Breast epithelium (tissue), 4 donors: Measurements from ENCODE around the gene ITGA6. TPM values are rescaled to one million over a fixed set of nuclear protein-coding genes. Genes with fewer than 3 reads are reported as not detected.

Experiments
- DNase-seq, 2 donors: peaks; one replicate each; pipeline ENCODE4 v3.0.0-alpha.2; 2019; ENCODE audit warnings: low spot score in 2 of 2
- H3K27ac ChIP-seq, 2 donors: fragments of 200-600 bp; sonication (generic) in 1 of 2; one replicate each; pipeline ENCODE4 v1.5.1; 2016 to 2019; ENCODE audit warnings: mild to moderate bottlenecking in 1 of 2
- H3K27me3 ChIP-seq, 2 donors: fragments of 200-600 bp; sonication (generic) in 1 of 2; one replicate each; pipeline versions ENCODE4 v1.5.1 to v1.6.0; 2017 to 2019; ENCODE audit warnings: control low read depth in 1 of 2, mild to moderate bottlenecking in 1 of 2
- H3K36me3 ChIP-seq: fragments of 200-600 bp; one replicate; pipeline ENCODE4 v1.5.1; 2019
- H3K4me1 ChIP-seq, 2 donors: fragments of 200-600 bp; sonication (generic); one replicate each; pipeline ENCODE4 v1.5.1; 2016 to 2019; ENCODE audit warnings: control low read depth in 1 of 2
- H3K4me3 ChIP-seq, 3 donors: fragments of 200-600 bp; sonication (generic); 1 replicate in 2 of 3; 2 replicates in 1 of 3; pipeline ENCODE4 v1.5.1; 2016 to 2019; ENCODE audit warnings: mild to moderate bottlenecking in 3 of 3, moderate library complexity in 2 of 3
- H3K9me3 ChIP-seq, 2 donors: fragments of 200-600 bp; sonication (generic) in 1 of 2; one replicate each; pipeline ENCODE4 v1.5.1; 2016 to 2019; ENCODE audit warnings: control low read depth in 1 of 2
- POLR2A ChIP-seq: fragments of 450-650 bp; IDR thresholded peaks from one replicate; pipeline ENCODE4 v1.6.1; 2016; ENCODE audit warnings: antibody characterized with exemption, mild to moderate bottlenecking, moderate library complexity
- POLR2AphosphoS5 ChIP-seq, 3 donors: sonication (generic); formaldehyde crosslinking; IDR thresholded peaks; one replicate each; pipeline ENCODE4 v1.6.1; 2017; ENCODE audit warnings: antibody characterized with exemption in 3 of 3
- intact Hi-C: fragments of 100-400 bp; cut with DNase I; formaldehyde crosslinking; loops from one replicate; pipeline ENCODE4 v1.15.1; 2023; ENCODE audit warnings: low total_unique reads
- total RNA-seq, 3 donors: library from RNA; depleted of rRNA; stranded (reverse); fragments of >200 nt; gene quantifications; one replicate each; pipeline ENCODE4 v1.1.0, GENCODE V29; 2016
- TF ChIP-seq, protein P1 (sequence below), 3 donors: fragments of 450-650 bp; IDR thresholded peaks; one replicate each; pipeline ENCODE4 v1.5.1; 2016 to 2017; ENCODE audit warnings: antibody characterized with exemption in 3 of 3, mild to moderate bottlenecking in 3 of 3, moderate library complexity in 3 of 3

The ITGA6 gene
- total RNA-seq, 3 donors from 2014 or later: 45.9 to 99.5 (median 93.1) TPM

DNA sequence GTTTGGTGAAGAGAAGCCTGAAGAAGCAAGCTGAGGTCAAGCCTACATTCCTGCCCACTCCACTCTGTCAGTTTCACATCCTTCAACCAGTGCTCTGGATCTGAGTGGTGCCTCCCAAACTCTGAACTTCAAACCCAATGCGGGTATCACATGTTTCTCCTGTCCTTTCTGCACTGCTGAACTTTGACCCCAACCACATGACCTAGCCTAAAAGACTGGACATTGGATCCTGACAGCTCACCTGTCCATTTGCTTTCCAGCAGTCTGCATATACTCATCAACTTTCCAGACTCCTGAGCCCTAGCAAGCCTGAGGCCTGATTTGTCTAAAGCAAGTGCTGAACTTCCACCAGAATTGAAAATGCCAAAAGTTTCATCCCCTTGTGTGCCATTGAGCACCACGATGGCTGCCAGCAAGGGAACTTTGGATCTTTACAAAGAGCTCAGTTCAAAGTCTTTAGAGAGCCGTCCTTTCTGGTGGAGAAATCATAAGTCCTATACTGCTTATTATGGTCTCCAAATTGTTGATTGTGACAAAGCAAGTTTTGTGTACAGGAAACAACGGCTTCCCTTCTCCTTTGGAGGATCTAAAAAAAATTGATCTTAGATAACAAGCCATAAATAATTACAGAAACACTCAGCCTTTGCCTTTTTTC is 37.6 kb upstream of the ITGA6 start:
- Histone ChIP-seq H3K9me3 (no peaks in the 10 kb centered on the region), H3K4me3 (no peak overlapping the region), H3K27me3 (no peaks in the 10 kb centered on the region), H3K36me3 (no peaks in the 10 kb centered on the region), H3K27ac (no peak overlapping the region), H3K4me1 (no peaks in the 10 kb centered on the region)
- intact Hi-C loops: no loop called here
- no peak for DNase-seq
- TF ChIP-seq POLR2A (no peak), POLR2AphosphoS5 (IDR thresholded peaks at IDR 0.05) (no peak)
- TF ChIP-seq, protein P1, sequence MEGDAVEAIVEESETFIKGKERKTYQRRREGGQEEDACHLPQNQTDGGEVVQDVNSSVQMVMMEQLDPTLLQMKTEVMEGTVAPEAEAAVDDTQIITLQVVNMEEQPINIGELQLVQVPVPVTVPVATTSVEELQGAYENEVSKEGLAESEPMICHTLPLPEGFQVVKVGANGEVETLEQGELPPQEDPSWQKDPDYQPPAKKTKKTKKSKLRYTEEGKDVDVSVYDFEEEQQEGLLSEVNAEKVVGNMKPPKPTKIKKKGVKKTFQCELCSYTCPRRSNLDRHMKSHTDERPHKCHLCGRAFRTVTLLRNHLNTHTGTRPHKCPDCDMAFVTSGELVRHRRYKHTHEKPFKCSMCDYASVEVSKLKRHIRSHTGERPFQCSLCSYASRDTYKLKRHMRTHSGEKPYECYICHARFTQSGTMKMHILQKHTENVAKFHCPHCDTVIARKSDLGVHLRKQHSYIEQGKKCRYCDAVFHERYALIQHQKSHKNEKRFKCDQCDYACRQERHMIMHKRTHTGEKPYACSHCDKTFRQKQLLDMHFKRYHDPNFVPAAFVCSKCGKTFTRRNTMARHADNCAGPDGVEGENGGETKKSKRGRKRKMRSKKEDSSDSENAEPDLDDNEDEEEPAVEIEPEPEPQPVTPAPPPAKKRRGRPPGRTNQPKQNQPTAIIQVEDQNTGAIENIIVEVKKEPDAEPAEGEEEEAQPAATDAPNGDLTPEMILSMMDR (IDR thresholded peaks at IDR 0.05): no peak

DNA sequence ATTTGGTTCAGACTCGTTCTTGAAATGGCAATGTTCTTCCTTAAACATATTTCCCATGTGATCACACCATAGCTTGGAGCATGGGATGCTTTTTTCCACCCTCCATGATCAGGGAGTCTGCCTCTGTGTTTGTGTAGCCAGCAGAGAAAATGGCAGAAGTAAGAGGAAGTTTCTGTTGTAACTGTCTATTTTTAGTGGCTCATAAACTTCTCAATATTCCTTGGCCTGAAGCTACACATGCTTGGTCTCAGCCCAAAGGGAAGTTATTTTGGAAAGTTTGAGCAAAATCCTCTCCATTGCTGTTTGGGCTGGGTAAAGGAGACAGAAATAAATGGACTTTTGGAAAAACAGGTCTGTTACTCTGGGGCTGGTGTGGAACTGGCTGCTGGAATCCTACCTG is 33.4 kb upstream of the ITGA6 start:
- H3K4me1 ChIP-seq: peaks cover 0 to 12% of the 10 kb centered on the region in 2 donors
- H3K27ac ChIP-seq: peak overlapping the region; percentile 67 to 71
- H3K9me3 ChIP-seq: no peaks in the 10 kb centered on the region
- no peaks in the 10 kb centered on the region for H3K36me3 ChIP-seq
- DNase-seq: no peak
- TF ChIP-seq POLR2AphosphoS5 (IDR thresholded peaks at IDR 0.05) (no peak), POLR2A (no peak)
- TF ChIP-seq, protein P1 (IDR thresholded peaks at IDR 0.05): no peak
- intact Hi-C loops: no loop called here
- no peaks in the 10 kb centered on the region for H3K27me3 ChIP-seq
- H3K4me3 ChIP-seq: no peak overlapping the region

DNA sequence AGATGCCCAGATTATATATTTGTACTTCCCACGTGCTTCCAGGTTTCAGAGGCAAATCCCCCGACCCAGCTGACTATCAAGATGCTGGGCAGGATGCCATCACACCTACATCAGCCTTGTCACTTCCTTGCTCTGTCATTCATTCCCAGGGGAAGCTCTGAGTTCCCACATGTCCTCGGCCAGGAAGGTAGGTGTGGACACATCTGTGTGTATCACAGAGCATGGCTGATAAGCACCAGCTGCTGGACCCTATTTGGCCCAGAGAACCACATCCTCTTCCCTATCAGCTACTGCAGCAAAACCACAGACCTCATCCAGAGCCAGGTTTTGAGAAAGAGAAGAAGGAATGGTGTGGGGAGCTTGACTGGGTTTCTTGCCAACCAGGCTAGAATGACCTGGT is 31.9 kb upstream of the ITGA6 start:
- no peaks in the 10 kb centered on the region for H3K27me3 ChIP-seq
- intact Hi-C loops: no loop called here
- H3K9me3 ChIP-seq: no peaks in the 10 kb centered on the region
- H3K4me1 ChIP-seq: peaks cover 0 to 12% of the 10 kb centered on the region in 2 donors
- no peak overlapping the region for H3K27ac ChIP-seq
- no peak for TF ChIP-seq POLR2AphosphoS5 (IDR thresholded peaks at IDR 0.05)
- no peak for TF ChIP-seq POLR2A
- TF ChIP-seq, protein P1 (IDR thresholded peaks at IDR 0.05): no peak
- no peaks in the 10 kb centered on the region for H3K36me3 ChIP-seq
- no peak for DNase-seq
- no peak overlapping the region for H3K4me3 ChIP-seq

DNA sequence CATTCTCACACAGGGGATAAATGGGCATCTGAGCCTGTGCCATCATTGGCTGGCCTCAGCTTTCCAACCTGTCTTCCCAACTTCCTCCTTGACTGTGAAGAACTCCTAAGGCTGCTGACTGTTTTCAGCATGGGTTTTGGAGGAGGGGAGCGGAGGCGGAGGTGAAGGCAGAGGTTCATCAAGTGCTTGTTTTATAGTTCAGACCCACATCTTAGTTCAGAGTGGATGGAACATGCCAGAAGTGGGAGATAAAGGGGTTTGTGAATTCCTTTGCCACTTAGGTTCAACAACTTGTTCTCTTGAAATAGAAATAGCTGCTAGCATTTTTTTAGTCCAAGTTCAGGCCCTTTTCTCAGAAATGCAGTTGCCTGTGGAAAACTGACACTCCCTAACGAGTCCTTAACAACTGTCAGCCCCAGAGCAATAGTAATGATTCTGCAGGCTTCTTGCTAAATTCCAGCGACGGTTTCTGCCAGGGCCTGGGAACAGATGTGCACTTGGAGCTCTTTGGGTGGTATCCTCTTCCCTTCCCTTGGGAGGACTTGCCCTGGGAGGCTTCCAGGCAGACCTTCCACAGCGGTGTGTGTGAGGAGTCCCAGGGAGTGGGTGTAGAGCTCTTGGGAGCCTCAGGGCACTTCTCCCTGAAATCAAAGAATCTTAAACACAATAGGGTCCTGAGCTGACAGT is 30.1 kb upstream of the ITGA6 start:
- TF ChIP-seq POLR2A (no peak), POLR2AphosphoS5 (IDR thresholded peaks at IDR 0.05) (no peak)
- TF ChIP-seq, protein P1 (IDR thresholded peaks at IDR 0.05): no peak
- no peak for DNase-seq
- no peaks in the 10 kb centered on the region for H3K9me3 ChIP-seq
- peaks cover 0 to 12% of the 10 kb centered on the region in 2 donors for H3K4me1 ChIP-seq
- H3K36me3 ChIP-seq: no peaks in the 10 kb centered on the region
- no peak overlapping the region for H3K4me3 ChIP-seq
- intact Hi-C loops: no loop called here
- H3K27ac ChIP-seq: peak overlapping the region; percentile 48 to 59
- H3K27me3 ChIP-seq: no peaks in the 10 kb centered on the region

DNA sequence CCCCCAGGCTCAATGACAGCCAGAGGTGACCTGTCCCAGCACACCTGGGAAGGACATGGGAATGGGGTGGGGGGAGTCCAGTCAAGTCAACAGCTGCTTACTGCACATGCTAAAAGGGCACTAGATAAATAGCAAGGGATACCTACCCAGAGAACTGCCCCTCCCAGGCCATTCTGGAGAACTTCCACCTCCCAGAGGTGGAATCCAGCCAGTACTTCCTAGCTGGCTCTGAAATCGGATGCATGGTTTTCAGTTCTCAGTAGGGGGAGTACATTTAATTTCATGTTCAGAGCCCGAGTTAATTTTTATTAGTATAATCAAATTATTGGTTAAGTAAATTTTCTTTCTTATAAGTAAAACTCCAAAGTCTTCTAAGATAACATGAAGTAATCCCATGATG is 28.9 kb upstream of the ITGA6 start:
- H3K27me3 ChIP-seq: no peaks in the 10 kb centered on the region
- H3K36me3 ChIP-seq: no peaks in the 10 kb centered on the region
- H3K9me3 ChIP-seq: no peaks in the 10 kb centered on the region
- intact Hi-C loops: no loop called here
- peak overlapping the region; percentile 4 to 26 for H3K27ac ChIP-seq
- DNase-seq: no peak
- peaks cover 0 to 12% of the 10 kb centered on the region in 2 donors for H3K4me1 ChIP-seq
- TF ChIP-seq, protein P1 (IDR thresholded peaks at IDR 0.05): no peak
- TF ChIP-seq POLR2A: no peak
- TF ChIP-seq POLR2AphosphoS5 (IDR thresholded peaks at IDR 0.05): no peak
- no peak overlapping the region for H3K4me3 ChIP-seq
